Hematopoietic multipotent progenitor cell treated with erythropoietin and hydrocortisone succinate and interleukin-3 and kit ligand, for 15 days (in vitro differentiated cells): ENCODE data around the gene EXOC1L.

Source experiments
- DNase-seq: peaks from one replicate; pipeline ENCODE4 v3.0.0-alpha.2; 2015; ENCODE audit warnings: low spot score

EXOC1L gene

DNA sequence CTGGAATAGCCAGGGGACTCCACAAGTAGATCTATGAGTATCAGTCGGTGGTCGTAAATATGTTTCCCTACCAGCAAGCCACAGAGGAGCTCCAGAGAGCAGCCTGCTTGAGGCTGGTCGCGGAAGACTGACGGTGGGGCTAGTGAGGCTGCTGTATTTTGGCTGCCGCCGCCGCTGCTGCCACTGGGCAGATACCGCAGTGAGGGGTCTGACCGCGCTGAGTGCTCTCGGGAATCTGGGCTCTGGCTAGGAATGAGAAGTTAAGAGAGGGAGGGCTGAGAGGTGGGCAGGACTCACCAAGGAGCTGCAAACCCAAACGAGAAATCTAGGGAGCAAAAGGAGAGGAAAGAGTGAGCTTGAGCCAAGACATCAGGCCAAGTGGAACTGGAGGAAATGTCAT lies at the start of gene EXOC1L:
Gene EXOC1L (plus strand): TSS at position 157 of the 400 bp plus-strand sequence. CDS start 237 bp downstream, at position 394.
- no peak for DNase-seq

- no peak for DNase-seq
Measured at GRCh38 chr4:55770662-55771061, 48.9 kb upstream of the EXOC1L start.

DNA sequence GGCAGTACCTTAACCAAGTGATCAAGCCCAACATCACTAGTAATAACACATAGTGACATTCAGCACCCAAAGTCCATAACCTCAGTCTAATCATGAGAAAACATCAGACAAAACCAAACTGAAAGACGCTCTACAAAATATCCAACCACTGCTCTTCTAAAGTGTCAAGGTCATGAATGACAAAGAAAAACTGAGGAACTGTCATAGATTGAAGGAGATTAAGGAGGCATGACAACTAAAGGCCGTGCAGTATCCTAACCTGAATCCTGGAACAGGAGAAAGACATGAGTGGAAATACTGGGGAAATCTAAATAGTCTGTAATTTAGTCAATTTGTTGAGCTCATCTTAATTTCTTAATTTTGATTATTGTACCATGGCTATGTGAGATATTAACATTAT lies 38.2 kb upstream of the EXOC1L start:
- DNase-seq: no peak

GRCh38 chr4:55781812-55782211 lies 37.8 kb upstream of the EXOC1L start:
- DNase-seq: no peak

DNA sequence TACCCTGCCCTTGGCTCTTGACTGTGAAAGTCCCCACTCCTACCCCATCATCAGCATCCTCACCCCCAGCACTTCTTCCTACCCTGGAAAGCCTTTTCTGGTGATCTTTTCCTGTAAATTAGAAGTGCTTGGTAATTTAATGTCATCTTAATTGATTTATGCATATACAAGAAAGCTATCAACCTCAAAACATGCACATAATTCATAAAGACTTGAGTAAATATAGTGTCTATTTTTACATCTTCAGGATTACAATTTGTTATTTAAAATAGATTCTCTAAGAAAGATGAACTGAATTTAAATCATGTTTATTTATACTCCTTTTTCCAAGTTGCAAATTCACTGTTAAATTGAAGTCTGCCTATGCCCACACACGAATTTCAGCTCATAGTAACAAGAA lies 36.0 kb upstream of the EXOC1L start:
- DNase-seq: no peak

- no peak for DNase-seq
Measured at GRCh38 chr4:55784747-55785146, 34.8 kb upstream of the EXOC1L start.

DNA sequence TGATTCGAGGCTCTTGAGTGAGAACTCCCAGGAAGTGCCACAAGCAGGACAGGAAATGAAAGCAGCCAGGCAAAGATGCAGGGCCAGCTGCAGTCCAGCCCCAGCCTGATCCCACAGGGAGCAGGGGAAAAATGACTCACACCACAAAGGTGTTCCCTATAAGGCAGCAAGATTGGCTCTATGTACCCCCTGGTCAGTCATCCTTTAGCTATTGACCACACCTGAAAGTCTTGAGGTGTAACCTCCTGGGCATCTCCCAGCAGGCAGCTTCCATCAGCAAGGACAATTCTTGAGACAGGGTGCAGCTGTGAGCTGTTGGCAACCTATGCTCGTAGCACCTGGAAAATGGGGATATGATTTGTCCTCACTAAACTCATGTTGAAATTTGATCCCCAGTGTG lies 27.9 kb upstream of the EXOC1L start:
- no peak for DNase-seq

- no peak for DNase-seq
Measured at GRCh38 chr4:55793479-55793878, 26.1 kb upstream of the EXOC1L start.

- DNase-seq: no peak
Measured at GRCh38 chr4:55794053-55794452, 25.5 kb upstream of the EXOC1L start.

DNA sequence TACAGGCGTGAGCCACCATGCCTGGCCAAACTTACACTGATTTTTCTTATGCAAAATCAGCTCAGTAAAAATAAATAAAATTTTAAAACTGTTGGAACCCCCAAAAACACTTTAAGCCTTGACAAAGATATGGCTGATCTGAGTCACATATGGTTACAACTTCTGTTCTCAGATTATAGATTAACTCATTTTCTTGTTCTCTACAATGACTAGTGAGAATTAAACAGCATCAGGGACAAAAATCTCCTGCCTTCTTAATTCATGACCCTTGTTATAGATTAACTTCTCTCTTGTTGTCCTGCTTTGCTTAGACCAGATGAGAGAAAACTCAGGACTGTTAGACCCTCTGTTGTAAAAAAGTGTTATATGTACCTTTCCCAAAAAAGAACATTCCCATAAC lies 24.2 kb upstream of the EXOC1L start:
- DNase-seq: no peak

GRCh38 chr4:55801498-55801897 lies 18.1 kb upstream of the EXOC1L start:
- DNase-seq: no peak

DNA sequence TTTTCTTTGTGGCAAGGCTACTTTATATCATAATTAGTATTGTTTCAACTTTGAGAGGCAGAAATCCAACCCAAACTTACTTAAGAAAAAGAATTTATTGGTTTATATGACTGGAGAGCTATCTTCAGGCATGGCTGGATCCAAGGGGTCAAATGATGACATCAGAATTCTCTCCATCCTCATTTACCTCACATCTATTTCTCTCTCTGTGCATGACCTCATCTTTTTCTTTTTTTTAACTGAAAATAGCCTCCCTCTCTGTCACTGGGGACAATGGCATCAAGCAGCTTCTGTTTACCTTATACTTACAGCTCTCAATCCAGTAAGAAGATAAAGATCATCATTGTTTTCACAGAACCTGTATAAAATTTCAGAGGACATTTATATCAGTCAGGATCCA lies 12.0 kb upstream of the EXOC1L start:
- no peak for DNase-seq

GRCh38 chr4:55808186-55808585 lies 11.4 kb upstream of the EXOC1L start:
- DNase-seq: no peak

DNA sequence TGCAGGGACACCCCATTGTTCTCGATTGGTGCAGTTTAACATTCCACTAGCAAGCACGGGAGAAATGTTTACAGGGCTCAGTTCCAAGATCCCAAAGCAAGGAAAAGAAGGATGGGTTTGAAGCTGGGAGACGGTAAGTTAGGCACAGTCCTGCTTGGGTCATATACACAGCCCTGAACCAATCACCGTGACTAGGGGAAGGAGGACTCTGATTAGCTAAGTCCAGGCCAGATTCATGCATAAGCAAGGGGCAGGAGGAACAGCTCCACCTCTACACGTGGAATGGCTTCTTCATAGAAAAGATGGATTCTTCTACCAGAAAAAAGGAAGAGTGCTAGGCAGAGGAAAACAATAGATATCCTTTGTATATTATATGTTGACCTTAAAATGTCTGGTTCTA lies 11.0 kb upstream of the EXOC1L start:
- DNase-seq: no peak

- no peak for DNase-seq
Measured at GRCh38 chr4:55817691-55818090, 1.9 kb upstream of the EXOC1L start.

- DNase-seq: no peak
Measured at GRCh38 chr4:55820279-55820678, 689 bp downstream of the EXOC1L start.

- DNase-seq: no peak
Measured at GRCh38 chr4:55822329-55822728, 2.7 kb downstream of the EXOC1L start.

DNA sequence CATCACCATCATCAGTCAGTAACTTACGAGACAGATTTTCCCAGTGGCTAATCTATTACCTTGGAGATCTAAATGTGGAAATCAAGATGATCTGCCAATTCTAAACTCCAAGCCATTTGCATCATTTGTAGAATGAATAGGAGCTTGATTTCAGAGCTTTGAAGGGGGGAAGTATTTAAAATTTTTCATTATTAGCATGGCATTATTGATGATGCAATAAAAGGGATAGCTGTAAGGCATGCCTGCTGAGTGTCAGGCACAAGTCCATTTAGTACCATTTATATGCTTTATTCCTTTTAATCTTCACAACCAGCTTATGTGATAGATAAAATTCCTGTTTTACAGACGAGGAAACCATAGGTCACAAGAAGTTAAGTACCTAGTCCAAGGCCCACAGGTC lies 5.3 kb downstream of the EXOC1L start:
- DNase-seq: no peak

DNA sequence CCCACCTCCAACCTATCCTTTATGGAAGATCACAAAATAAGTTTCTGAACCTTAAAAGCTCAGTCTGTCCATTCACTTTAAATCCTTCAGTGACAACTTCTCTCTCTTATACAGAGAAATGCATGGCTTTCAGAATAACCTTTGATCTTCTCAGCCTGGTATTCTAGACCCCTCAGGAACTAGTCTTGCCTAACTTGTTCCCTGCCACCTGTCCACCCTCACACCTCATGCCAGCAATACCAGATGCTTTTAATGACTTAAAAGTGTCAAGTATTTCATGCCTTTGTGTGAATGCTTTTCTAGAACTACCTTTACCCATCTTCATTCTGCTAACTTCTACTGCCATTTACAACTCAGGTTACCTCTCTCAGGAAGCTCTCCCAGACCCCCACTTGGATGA lies 7.4 kb downstream of the EXOC1L start:
- no peak for DNase-seq

DNA sequence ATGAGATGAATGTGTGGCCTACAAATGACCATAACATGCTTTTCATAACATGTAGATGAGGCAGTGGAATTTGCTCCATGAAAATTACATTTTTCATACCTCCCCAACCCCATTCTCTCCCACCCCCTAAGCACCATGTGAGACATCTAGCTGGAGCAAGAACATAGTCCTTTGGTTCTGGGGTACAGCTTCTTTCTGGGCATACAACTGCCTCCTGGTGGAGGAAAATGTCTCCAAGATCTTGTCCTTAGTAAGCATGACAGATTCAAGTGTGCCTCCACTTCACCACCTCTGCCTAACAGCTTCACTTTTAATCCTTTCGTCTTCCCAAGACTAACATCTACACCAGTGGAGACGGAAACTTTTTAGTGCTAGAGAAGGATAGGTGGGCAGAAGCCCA lies 8.0 kb downstream of the EXOC1L start:
- DNase-seq: no peak

DNA sequence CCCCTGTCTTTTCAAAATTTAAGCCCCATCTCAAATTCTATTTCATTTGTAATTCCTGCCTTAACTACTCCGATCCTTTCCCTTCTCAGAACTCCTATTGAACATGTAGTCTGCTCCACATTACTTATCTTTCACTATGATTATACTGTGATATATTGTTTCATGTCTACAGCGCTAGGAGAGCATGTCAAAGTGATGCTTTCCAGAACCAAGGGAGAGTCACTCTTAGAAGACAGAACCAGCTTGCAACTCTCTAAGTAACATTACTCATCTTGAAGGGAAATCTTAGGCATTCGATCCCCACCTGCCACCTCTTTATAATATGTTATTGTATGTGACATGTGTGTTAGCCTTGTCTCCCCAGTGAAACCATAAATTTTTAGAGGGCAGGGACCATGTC lies 10.5 kb downstream of the EXOC1L start:
- no peak for DNase-seq

GRCh38 chr4:55830716-55831115 lies 11.1 kb downstream of the EXOC1L start:
- no peak for DNase-seq

GRCh38 chr4:55834086-55834795 lies 14.7 kb downstream of the EXOC1L start:
- DNase-seq: no peak

GRCh38 chr4:55837903-55838302 lies 18.3 kb downstream of the EXOC1L start:
- no peak for DNase-seq

DNA sequence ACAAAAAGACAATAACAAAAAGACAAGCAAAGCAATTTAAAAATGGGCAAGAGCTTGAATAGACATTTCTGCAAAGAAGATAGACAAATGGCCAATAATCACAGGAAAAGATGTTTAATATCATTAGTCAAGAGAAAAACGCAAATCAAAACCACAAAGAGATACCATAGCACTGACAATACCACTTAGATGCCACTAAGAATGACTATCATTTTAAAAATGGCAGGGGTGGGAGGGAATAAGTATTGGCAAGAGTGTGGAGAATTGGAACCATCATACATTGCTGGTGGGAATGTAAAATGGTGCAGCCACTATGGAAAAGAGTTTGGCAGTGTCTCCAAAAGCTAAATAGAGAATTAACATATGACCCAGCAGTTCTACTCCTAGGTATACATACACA lies 18.8 kb downstream of the EXOC1L start:
- no peak for DNase-seq
